Measurements from ENCODE around the gene EIF2S1.
"Not testable (repeated sequence)": the region's sequence is repeated elsewhere in the genome, so short reads cannot be mapped to it uniquely, and the experiment has no call there.

The EIF2S1 gene

DNA sequence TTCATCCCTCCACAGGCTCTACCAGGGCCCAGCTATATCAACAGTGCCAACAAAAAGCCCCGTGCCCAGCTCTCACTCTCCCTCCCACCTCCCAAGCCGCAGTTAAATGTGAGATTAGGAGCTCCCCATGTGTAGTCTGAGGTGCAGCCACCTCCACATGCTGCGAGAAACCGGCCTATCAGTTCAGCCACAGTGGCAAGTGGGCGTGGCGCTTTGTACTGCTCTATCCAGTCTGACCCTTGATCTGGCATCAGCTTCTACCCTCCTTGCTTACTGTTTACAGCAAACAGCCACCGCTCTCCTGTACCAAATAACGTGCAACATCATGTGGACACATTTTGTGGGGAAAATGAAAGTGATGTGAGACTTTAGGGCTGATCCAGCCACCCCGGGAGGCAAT, 50.2 kb downstream of the EIF2S1 start:
- DNase-seq (ENCODE audit: low read depth in 1 of 2, low spot score in 1 of 2) = no peak

DNA sequence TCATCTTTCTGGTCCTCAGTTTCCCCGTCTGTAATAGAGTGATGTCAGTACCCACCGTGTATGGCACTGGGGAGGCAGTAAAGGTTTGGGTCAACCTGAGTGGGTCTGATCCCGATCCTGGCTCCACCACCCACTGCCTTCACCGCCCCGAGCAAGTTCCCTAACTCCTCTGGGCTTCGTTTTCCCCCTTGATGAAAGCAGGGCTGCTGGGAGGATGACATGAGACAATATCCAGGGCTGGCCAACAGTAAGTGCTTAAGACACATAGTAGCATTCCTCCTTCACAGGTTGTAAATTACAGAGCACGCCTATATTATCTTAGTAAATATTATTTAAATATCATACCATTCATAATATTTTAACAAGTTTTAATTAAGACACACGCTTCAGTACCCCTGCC, 51.2 kb downstream of the EIF2S1 start:
- no peak for DNase-seq (ENCODE audit: low read depth in 1 of 2, low spot score in 1 of 2)

GRCh38 chr14:67411820-67412421, 51.8 kb downstream of the EIF2S1 start, which contains the start of gene PLEK2:
TSS of gene PLEK2 (minus strand) at chr14:67412165. CDS start at chr14:67412059, 106 bp downstream.
- DNase-seq (ENCODE audit: low read depth in 1 of 2, low spot score in 1 of 2) = peak; percentile 30 to 37

- no peak for DNase-seq (ENCODE audit: low read depth in 1 of 2, low spot score in 1 of 2)
Observed at GRCh38 chr14:67413806-67414769, 54.0 kb downstream of the EIF2S1 start.

GRCh38 chr14:67415610-67416009, 55.5 kb downstream of the EIF2S1 start:
- not testable (repeated sequence) for DNase-seq (ENCODE audit: low read depth in 1 of 2, low spot score in 1 of 2)

DNA sequence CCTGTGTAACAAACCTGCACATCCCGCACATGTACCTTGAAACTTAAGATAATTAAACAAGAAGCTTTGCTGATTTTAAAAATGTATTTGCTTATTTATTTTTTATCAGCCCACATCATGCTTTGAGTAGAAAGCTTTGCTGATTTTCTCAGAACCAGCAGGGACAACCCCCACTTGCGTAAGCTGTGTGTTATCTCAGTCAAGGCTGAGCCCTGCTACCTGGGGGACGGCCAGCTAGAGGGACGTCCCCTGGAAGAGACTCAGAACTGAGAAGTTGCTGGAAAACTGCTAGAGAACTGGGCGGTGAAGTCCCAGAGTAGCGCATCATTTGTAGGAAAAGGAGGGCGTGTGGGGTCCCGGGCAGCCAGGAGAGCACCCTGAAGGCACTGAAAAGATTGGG, 56.0 kb downstream of the EIF2S1 start:
- DNase-seq (ENCODE audit: low read depth in 1 of 2, low spot score in 1 of 2) = no peak

- no peak for DNase-seq (ENCODE audit: low read depth in 1 of 2, low spot score in 1 of 2)
Observed at GRCh38 chr14:67416810-67417209, 56.7 kb downstream of the EIF2S1 start.

GRCh38 chr14:67417633-67418032, 57.5 kb downstream of the EIF2S1 start:
- no peak for DNase-seq (ENCODE audit: low read depth in 1 of 2, low spot score in 1 of 2)

DNA sequence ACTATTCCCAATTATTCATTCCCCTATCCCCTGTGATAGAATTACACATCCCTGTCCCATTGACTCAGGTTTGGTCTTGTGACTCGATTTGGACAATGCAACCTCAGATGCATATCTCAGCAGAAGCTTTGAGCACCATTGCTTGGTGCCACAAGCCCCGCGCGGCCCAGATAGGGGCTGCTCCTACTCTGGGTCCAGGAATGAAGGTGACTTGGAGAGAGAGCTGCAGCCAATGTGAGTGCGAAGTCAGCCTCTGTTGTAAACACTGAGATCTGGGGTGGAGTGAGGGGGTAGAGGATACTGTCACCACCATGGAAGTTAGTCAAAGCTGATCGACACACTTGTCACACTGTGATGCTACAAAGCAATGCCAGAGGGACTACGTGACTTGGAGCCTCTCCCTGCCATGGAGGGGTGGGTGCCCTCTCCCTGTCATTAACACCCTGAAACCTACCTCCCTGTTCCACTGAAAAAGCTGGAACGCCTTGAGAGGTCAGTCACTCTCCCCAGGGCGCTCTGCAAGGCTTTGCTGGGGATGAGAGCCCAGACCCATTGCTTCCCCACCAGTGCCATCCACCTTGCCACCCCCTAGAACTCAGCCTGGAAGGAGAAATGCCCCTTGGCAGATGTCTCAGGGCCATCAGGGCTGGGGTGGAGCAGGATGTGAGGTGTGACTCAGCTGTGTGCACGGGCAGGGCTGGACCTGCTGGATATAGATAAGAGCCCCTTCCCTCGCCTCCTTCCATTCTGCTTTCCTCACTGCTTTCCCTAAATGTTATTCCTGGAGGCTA, 58.5 kb downstream of the EIF2S1 start:
- DNase-seq (ENCODE audit: low read depth in 1 of 2, low spot score in 1 of 2) = no peak

DNA sequence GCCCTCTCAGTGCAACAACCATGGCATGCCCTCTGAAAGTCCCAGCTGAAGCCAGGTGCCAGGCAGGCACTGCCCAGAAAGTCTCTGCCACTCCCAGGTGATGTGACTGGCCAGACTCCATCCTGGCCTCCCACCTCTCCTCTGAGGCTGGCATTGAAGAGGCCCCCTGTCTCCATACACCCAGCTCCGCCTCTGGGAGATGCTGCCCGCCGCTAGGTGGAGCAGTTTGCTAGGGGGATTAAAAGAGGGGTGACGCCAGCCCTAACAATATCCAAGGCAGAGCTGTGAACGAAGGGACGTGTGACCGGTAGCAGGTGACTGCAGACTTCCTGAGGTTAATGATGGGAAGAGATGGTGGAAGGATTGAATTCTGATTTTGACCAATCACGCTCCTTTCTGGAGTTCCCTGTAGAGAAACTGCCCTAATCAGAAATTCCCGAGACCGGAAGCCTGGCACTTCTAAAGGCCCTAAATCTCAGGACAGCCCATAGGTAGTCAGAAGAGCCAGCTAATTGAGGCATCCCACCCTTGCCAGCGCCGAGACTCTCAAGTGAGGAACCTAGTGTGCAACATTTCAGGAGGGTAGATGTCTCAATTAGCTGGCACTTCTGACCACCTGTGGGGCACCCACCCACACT, 60.1 kb downstream of the EIF2S1 start:
- no peak for DNase-seq (ENCODE audit: low read depth in 1 of 2, low spot score in 1 of 2)

DNA sequence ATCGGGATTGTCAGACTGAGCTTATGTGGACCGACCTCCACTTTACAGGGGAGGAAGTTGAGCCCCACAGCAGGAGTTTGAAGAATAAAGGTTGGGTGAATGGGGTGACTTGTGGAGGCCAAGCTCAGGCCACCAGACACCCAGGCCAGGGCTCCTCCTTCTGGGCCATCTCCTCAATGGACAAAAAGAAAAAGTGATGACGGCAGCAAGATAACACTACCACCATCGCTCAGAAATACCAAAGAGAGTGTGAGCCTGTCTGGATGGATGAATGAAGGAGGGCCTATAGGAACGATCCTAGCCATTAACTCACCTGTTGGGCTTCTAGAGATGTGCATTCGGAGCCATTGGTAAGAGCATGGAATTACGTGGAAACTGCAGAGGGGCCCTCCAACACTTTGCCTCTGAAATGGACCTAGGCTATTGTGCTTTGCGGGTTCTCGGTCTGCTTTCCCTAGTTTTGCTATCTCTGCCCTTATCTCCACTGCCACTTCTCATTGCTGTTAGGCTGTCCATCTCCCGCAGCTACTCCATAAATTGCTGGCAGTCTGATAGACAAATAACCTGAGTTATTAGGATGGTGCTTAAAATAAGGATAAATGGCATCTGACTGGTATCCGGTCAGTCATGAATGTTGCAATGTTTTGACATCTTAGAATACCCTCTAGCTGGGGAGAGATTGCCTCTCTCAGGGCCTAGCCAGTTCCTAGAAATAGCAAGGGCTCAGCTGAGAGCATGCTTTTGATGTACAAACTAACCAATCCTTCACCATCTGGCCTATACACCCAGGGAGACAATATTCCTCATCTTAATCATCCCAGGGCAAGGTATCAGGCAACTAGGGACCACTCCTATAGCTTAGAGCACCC, 61.5 kb downstream of the EIF2S1 start:
- no peak for DNase-seq (ENCODE audit: low read depth in 1 of 2, low spot score in 1 of 2)

DNA sequence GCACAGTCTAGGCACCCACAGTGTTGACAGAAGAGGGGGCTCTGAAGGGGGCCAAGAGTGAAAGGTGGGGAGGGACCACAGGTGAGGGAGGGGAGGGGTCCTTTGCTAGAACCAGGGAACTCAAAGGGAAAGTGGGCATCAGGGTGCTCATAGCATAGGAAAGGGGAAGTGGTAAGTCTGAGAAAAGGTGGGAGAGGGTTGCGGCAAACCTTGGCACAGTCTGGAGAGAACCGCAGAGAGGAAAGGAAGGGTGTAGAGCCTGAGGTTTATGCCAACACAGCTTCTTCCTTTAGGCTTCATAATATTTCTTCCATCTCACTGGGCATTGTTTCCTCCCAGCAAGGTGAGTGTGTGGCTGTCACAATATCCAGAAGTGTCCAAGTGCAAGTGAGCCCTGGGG, 63.3 kb downstream of the EIF2S1 start:
- no peak for DNase-seq (ENCODE audit: low read depth in 1 of 2, low spot score in 1 of 2)

DNA sequence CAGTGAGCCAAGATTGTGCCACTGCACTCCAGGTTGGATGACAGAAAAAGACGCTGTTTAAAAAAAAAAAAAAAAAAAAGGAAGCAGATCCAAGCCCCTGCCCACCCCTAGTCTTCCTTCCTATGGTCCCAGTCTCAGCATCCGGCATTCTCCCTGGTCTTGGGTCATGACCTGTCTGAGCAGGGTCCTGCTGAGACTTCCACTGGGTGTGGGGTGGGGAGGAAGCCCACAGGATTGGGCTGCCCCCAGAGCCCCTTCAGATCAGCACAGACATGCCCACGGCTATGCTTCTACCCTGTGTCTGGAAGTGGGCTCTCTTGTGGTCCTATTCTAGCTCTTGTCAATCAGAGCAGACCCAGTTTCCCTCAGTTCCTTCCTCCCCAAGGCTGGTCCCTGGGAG, 64.4 kb downstream of the EIF2S1 start:
- no peak for DNase-seq (ENCODE audit: low read depth in 1 of 2, low spot score in 1 of 2)

DNA sequence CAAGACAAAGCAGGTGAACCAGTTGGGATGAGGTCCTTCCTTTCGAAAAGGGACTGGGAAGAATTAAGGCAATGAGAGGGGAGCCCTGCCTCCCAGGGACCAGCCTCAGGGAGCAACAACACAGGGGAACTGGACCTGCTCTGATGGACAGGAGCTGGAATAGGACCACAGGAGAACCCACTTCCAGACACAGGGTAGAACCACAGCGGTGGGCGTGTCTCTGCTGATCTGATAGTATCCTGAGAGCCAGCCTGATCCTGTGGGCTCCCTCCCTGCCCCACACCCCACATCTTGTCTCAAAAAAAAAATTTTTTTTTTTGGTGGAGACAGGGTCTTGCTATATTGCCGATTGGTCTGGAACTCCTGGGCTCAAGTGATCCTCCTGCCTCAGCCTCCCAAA, 65.5 kb downstream of the EIF2S1 start:
- no peak for DNase-seq (ENCODE audit: low read depth in 1 of 2, low spot score in 1 of 2)

- no peak for DNase-seq (ENCODE audit: low read depth in 1 of 2, low spot score in 1 of 2)
Observed at GRCh38 chr14:67426161-67426560, 66.0 kb downstream of the EIF2S1 start.

DNA sequence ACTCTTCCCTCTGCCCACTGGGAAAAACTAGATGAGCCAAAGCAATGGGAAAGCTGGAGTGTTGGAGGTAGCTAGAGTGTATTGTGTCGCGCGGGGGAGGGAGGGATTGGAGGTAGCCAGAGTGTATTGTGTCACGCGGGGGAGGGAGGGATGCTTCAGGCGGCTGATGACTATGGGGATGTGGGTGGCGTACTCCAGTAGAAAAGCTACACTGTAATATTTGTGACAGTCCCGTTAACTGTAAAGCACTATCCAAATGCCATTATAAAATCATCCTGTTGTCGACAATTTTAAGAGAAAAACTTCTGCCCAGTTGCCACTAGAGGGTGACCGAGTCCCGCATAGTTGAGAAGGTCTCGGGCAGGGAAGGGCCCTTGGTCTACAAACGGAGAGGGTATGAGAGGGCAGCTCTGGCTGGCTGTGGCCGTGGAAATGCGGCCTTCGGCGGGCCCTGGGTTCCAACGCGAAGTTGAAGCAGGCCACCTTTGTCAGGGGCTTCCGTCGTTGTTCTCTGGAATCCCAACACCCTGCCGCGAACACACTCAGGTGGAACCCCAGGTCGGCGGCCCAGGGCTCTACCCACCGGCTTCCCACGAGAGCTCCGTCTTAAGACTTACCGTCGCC, 67.0 kb downstream of the EIF2S1 start:
- peak; percentile 37 to 57 for DNase-seq (ENCODE audit: low read depth in 1 of 2, low spot score in 1 of 2)

- DNase-seq (ENCODE audit: low read depth in 1 of 2, low spot score in 1 of 2) = no peak
Observed at GRCh38 chr14:67428501-67429031, 68.4 kb downstream of the EIF2S1 start.

- DNase-seq (ENCODE audit: low read depth in 1 of 2, low spot score in 1 of 2) = no peak
Observed at GRCh38 chr14:67429510-67430205, 69.5 kb downstream of the EIF2S1 start.

GRCh38 chr14:67432050-67432564, 72.0 kb downstream of the EIF2S1 start:
- no peak for DNase-seq (ENCODE audit: low read depth in 1 of 2, low spot score in 1 of 2)

Measured in activated T-helper 1 cell treated with anti-CD3 and anti-CD28 coated beads, Interleukin-2, amount 50 U/mL, for 16 hours (primary cell).